HepG2 (cell line): ENCODE results near the gene SEMA4B. TPM values are rescaled to one million over a fixed set of nuclear protein-coding genes. Genes with fewer than 3 reads are reported as not detected.
A peak's percentile ranks its signal among the peaks of the same experiment; 100 is the strongest.

Experiments used
- AGO2 ChIP-seq: fragments of 200-400 bp; formaldehyde crosslinking; optimal IDR thresholded peaks from 2 replicates; pipeline ENCODE3; 2017; ENCODE audit warnings: mild to moderate bottlenecking, low read depth, low read length, moderate library complexity
- ARID5B ChIP-seq: IDR thresholded peaks from 2 replicates; pipeline ENCODE4 v1.4.0; 2020; ENCODE audit warnings: mild to moderate bottlenecking, missing genetic modification reagents
- GMEB1 ChIP-seq: sonication (generic); formaldehyde crosslinking; IDR thresholded peaks from 2 replicates; pipeline ENCODE4 v1.5.1; 2020; ENCODE audit warnings: missing genetic modification reagents, mild to moderate bottlenecking, borderline replicate concordance
- GZF1 ChIP-seq: sonication (generic); formaldehyde crosslinking; IDR thresholded peaks from 2 replicates; pipeline ENCODE4 v1.5.1; 2020; ENCODE audit warnings: mild to moderate bottlenecking, missing genetic modification reagents
- MLX ChIP-seq: IDR thresholded peaks from 2 replicates; pipeline ENCODE4 v1.6.1; 2016
- PAF1 ChIP-seq: IDR thresholded peaks from 2 replicates; pipeline ENCODE4 v1.6.1; 2016; ENCODE audit warnings: missing genetic modification reagents, missing compliant biosample characterization
- RBM22 ChIP-seq: fragments of 200-400 bp; formaldehyde crosslinking; optimal IDR thresholded peaks from 2 replicates; pipeline ENCODE3; 2017; ENCODE audit warnings: mild to moderate bottlenecking, low read length, moderate library complexity
- SATB2 ChIP-seq: sonication (generic); formaldehyde crosslinking; IDR thresholded peaks from 2 replicates; pipeline ENCODE4 v1.5.0; 2020; ENCODE audit warnings: missing genetic modification reagents
- XBP1 ChIP-seq: sonication (generic); formaldehyde crosslinking; IDR thresholded peaks from 2 replicates; pipeline ENCODE4 v1.5.0; 2020; ENCODE audit warnings: missing genetic modification reagents
- ZBTB4 ChIP-seq: sonication (generic); formaldehyde crosslinking; IDR thresholded peaks from 2 replicates; pipeline ENCODE4 v1.4.0; 2020; ENCODE audit warnings: missing genetic modification reagents, mild to moderate bottlenecking, borderline replicate concordance
- ZC3H4 ChIP-seq: sonication (generic); formaldehyde crosslinking; IDR thresholded peaks from 2 replicates; pipeline ENCODE4 v1.4.0; 2020; ENCODE audit warnings: missing genetic modification reagents, borderline replicate concordance
- ZMYM2 ChIP-seq: sonication (generic); formaldehyde crosslinking; IDR thresholded peaks from 2 replicates; pipeline ENCODE4 v1.8.0; 2022; ENCODE audit warnings: mild to moderate bottlenecking, missing genetic modification reagents
- ZNF549 ChIP-seq: sonication (generic); formaldehyde crosslinking; IDR thresholded peaks from 2 replicates; pipeline ENCODE4 v1.5.0; 2020; ENCODE audit warnings: missing genetic modification reagents
- ZNF652 ChIP-seq: IDR thresholded peaks from 2 replicates; pipeline ENCODE4 v1.6.1; 2016; ENCODE audit warnings: low read depth, borderline replicate concordance
- ZNF746 ChIP-seq: sonication (generic); formaldehyde crosslinking; IDR thresholded peaks from 2 replicates; pipeline ENCODE4 v1.8.0; 2022; ENCODE audit warnings: mild to moderate bottlenecking, missing genetic modification reagents
- polyA plus RNA-seq, 8 experiments: library from polyadenylated mRNA; depleted of rRNA in 3 of 8; stranded (reverse) in 7 of 8; unstranded in 1 of 8; fragments of >200 nt; fragmentation: Illumina TruSeq in 4 of 8; extraction: Trizol in 4 of 8; gene quantifications; 2 replicates each; pipeline versions ENCODE4 v1.2.1 to v1.2.3, GENCODE V29; 2011 to 2016; ENCODE audit warnings: low read depth in 4 of 8, missing spikeins in 1 of 8, mixed read lengths in 1 of 8; ENCODE audit not compliant: insufficient read depth in 1 of 8
- total RNA-seq, 5 experiments: library from RNA; depleted of rRNA; stranded (reverse); fragments of >200 nt; fragmentation: Illumina TruSeq; extraction: Trizol; gene quantifications; 2 replicates each; pipeline ENCODE4 v1.2.3, GENCODE V29; 2016; ENCODE audit warnings: low read depth in 1 of 5
- TF ChIP-seq, protein P1 (sequence below): sonication (generic); formaldehyde crosslinking; IDR thresholded peaks from 2 replicates; pipeline ENCODE4 v1.4.0; 2020; ENCODE audit warnings: missing genetic modification reagents

The SEMA4B gene
- total and polyA plus RNA-seq, 2 of the 13 experiments (the other 11 are each of a cell fraction or from before 2014, with no cell fraction given) = 2.1 to 17.0 TPM

- TF ChIP-seq PAF1 (CRISPR knock-in tag) = no peak
- no peak for TF ChIP-seq ZNF652 (CRISPR knock-in tag)
- TF ChIP-seq ARID5B (CRISPR knock-in tag) = peak; percentile 52; the same call in 1 of the 2 replicates
- no peak for TF ChIP-seq XBP1 (CRISPR knock-in tag)
- peak; percentile 97 for TF ChIP-seq RBM22
- TF ChIP-seq, protein P1, sequence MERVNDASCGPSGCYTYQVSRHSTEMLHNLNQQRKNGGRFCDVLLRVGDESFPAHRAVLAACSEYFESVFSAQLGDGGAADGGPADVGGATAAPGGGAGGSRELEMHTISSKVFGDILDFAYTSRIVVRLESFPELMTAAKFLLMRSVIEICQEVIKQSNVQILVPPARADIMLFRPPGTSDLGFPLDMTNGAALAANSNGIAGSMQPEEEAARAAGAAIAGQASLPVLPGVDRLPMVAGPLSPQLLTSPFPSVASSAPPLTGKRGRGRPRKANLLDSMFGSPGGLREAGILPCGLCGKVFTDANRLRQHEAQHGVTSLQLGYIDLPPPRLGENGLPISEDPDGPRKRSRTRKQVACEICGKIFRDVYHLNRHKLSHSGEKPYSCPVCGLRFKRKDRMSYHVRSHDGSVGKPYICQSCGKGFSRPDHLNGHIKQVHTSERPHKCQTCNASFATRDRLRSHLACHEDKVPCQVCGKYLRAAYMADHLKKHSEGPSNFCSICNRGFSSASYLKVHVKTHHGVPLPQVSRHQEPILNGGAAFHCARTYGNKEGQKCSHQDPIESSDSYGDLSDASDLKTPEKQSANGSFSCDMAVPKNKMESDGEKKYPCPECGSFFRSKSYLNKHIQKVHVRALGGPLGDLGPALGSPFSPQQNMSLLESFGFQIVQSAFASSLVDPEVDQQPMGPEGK (CRISPR knock-in tag) = peak; percentile 92
- TF ChIP-seq ZNF746 (CRISPR knock-in tag) = no peak
- TF ChIP-seq ZMYM2 (CRISPR knock-in tag) = no peak
- TF ChIP-seq AGO2 = no peak
- 0 out of 2 replicates have a peak, but pooled peaks have one; percentile 51 for TF ChIP-seq ZBTB4
- TF ChIP-seq ZC3H4 = no peak
- TF ChIP-seq GMEB1 = 0 out of 2 replicates have a peak, but pooled peaks have one; percentile 34
- TF ChIP-seq MLX = no peak
- TF ChIP-seq GZF1 (CRISPR knock-in tag) = no peak
- TF ChIP-seq ZNF549 = no peak
- peak; percentile 26; the same call in 1 of the 2 replicates for TF ChIP-seq SATB2 (CRISPR knock-in tag)
Measured at GRCh38 chr15:90184786-90185704, 16.1 kb upstream of the SEMA4B start (continued).
